Superior temporal gyrus (tissue), 1 donor: Measurements from ENCODE around the gene EEF2K.
A peak's percentile ranks its signal among the peaks of the same experiment; 100 is the strongest.
"Not testable (repeated sequence)": the region's sequence is repeated elsewhere in the genome, so short reads cannot be mapped to it uniquely, and the experiment has no call there.

Experiments used
- DNase-seq: peaks from one replicate; pipeline ENCODE4 v3.0.0-alpha.2; 2016; ENCODE audit errors: extremely low spot score

The EEF2K gene

GRCh38 chr16:22190081-22190775, 15.8 kb upstream of the EEF2K start:
- no peak for DNase-seq

- peak; percentile 99 for DNase-seq
Measured at GRCh38 chr16:22190776-22191531, 15.1 kb upstream of the EEF2K start.

- DNase-seq, result peak; percentile 73
Measured at GRCh38 chr16:22191532-22192260, 14.4 kb upstream of the EEF2K start.

GRCh38 chr16:22192261-22193062, 13.6 kb upstream of the EEF2K start:
- DNase-seq, result peak; percentile 64

GRCh38 chr16:22193063-22193411, 13.0 kb upstream of the EEF2K start:
- no peak for DNase-seq

GRCh38 chr16:22194707-22195444, 11.2 kb upstream of the EEF2K start:
- DNase-seq, result no peak

- DNase-seq, result no peak
Measured at GRCh38 chr16:22195445-22195694, 10.7 kb upstream of the EEF2K start.

GRCh38 chr16:22195695-22196558, 10.2 kb upstream of the EEF2K start:
- DNase-seq, result peak; percentile 99

- not testable (repeated sequence) for DNase-seq
Measured at GRCh38 chr16:22196559-22197168, 9.4 kb upstream of the EEF2K start.

- DNase-seq, result no peak
Measured at GRCh38 chr16:22198547-22199293, 7.4 kb upstream of the EEF2K start.

GRCh38 chr16:22202261-22202637, 3.8 kb upstream of the EEF2K start:
- DNase-seq, result no peak

- no peak for DNase-seq
Measured at GRCh38 chr16:22203091-22203490, 3.0 kb upstream of the EEF2K start.

- no peak for DNase-seq
Measured at GRCh38 chr16:22204091-22204655, 1.9 kb upstream of the EEF2K start.

GRCh38 chr16:22205577-22206012, 483 bp upstream of the EEF2K start:
- no peak for DNase-seq

GRCh38 chr16:22206842-22207714, 1.0 kb downstream of the EEF2K start:
- DNase-seq, result peak; percentile 48

GRCh38 chr16:22207715-22208360, 1.8 kb downstream of the EEF2K start:
- DNase-seq, result no peak

GRCh38 chr16:22210285-22210684, 4.2 kb downstream of the EEF2K start:
- DNase-seq, result no peak
